ENCODE data around the gene C8B. TPM values are rescaled to one million over a fixed set of nuclear protein-coding genes. Genes with fewer than 3 reads are reported as not detected.

Gene C8B
- polyA plus RNA-seq, 1 donor from 2014 or later, result not detected

DNA sequence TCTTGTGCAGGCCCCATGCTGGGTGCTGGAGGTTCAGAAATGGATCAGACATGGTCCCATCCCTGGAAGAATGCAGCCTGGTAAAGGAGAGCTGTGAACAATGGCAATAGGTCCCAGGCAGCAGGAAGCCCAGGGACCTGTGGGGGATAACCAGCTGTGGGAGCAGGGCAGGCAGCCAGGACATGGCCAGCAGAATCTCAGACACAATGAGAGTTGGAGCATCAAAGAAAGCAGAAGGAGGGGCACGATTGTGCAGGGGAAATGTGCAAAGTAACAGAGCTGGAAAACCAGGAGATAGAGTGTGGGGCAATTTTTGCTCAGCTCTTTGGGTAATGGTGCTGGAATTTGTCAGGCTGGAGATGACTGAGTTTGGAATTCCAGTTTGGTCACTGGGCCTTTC is 44.3 kb downstream of the C8B start:
- Histone ChIP-seq H3K4me3 (ENCODE audit: low read length) (no peak overlapping the region), H3K4me2 (ENCODE audit: low read length) (no peak overlapping the region), H3K9me2 (ENCODE audit: insufficient read depth, low read length) (no peaks in the 10 kb centered on the region), H3K79me2 (replicated peaks; ENCODE audit: insufficient read depth, low read length) (no peaks in the 10 kb centered on the region), H4K20me1 (ENCODE audit: insufficient read depth) (no peaks in the 10 kb centered on the region), H3K27me3 (ENCODE audit: insufficient read depth, low read depth, low read length) (no peaks in the 10 kb centered on the region), H2AFZ (ENCODE audit: low read depth, low read length) (no peak overlapping the region), H3K9me3 (ENCODE audit: low read length) (no peaks in the 10 kb centered on the region), H3K36me3 (ENCODE audit: insufficient read depth, low read length) (no peaks in the 10 kb centered on the region), H3K9ac (ENCODE audit: low read length) (no peak overlapping the region), H3F3A (ENCODE audit: insufficient read depth, low read length, poor library complexity, severe bottlenecking) (no peaks in the 10 kb centered on the region), H3K27ac (ENCODE audit: low read length) (no peak overlapping the region)
- TF ChIP-seq, protein P1, sequence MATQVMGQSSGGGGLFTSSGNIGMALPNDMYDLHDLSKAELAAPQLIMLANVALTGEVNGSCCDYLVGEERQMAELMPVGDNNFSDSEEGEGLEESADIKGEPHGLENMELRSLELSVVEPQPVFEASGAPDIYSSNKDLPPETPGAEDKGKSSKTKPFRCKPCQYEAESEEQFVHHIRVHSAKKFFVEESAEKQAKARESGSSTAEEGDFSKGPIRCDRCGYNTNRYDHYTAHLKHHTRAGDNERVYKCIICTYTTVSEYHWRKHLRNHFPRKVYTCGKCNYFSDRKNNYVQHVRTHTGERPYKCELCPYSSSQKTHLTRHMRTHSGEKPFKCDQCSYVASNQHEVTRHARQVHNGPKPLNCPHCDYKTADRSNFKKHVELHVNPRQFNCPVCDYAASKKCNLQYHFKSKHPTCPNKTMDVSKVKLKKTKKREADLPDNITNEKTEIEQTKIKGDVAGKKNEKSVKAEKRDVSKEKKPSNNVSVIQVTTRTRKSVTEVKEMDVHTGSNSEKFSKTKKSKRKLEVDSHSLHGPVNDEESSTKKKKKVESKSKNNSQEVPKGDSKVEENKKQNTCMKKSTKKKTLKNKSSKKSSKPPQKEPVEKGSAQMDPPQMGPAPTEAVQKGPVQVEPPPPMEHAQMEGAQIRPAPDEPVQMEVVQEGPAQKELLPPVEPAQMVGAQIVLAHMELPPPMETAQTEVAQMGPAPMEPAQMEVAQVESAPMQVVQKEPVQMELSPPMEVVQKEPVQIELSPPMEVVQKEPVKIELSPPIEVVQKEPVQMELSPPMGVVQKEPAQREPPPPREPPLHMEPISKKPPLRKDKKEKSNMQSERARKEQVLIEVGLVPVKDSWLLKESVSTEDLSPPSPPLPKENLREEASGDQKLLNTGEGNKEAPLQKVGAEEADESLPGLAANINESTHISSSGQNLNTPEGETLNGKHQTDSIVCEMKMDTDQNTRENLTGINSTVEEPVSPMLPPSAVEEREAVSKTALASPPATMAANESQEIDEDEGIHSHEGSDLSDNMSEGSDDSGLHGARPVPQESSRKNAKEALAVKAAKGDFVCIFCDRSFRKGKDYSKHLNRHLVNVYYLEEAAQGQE (IDR thresholded peaks at IDR 0.05; ENCODE audit: borderline replicate concordance), result no peak
- no peak for TF ChIP-seq MXI1 (conservative IDR thresholded peaks at IDR 0.05; ENCODE audit: poor library complexity, severe bottlenecking)
- TF ChIP-seq RAD21 (conservative IDR thresholded peaks at IDR 0.05), result no peak
- TF ChIP-seq POLR2AphosphoS5 (IDR thresholded peaks at IDR 0.05), result no peak
- TF ChIP-seq SMC3 (conservative IDR thresholded peaks at IDR 0.05; ENCODE audit: poor library complexity), result no peak
- TF ChIP-seq EZH2 (IDR thresholded peaks at IDR 0.05; ENCODE audit: borderline replicate concordance, insufficient read depth, low read length, poor library complexity, severe bottlenecking), result no peak
- TF ChIP-seq EP300 (conservative IDR thresholded peaks at IDR 0.05; ENCODE audit: poor library complexity, severe bottlenecking), result no peak
- no peak for TF ChIP-seq TAF1 (IDR thresholded peaks at IDR 0.05; ENCODE audit: low read depth)
- TF ChIP-seq, protein P2, sequence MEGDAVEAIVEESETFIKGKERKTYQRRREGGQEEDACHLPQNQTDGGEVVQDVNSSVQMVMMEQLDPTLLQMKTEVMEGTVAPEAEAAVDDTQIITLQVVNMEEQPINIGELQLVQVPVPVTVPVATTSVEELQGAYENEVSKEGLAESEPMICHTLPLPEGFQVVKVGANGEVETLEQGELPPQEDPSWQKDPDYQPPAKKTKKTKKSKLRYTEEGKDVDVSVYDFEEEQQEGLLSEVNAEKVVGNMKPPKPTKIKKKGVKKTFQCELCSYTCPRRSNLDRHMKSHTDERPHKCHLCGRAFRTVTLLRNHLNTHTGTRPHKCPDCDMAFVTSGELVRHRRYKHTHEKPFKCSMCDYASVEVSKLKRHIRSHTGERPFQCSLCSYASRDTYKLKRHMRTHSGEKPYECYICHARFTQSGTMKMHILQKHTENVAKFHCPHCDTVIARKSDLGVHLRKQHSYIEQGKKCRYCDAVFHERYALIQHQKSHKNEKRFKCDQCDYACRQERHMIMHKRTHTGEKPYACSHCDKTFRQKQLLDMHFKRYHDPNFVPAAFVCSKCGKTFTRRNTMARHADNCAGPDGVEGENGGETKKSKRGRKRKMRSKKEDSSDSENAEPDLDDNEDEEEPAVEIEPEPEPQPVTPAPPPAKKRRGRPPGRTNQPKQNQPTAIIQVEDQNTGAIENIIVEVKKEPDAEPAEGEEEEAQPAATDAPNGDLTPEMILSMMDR (IDR thresholded peaks at IDR 0.05; ENCODE audit: poor library complexity, severe bottlenecking), result no peak

DNA sequence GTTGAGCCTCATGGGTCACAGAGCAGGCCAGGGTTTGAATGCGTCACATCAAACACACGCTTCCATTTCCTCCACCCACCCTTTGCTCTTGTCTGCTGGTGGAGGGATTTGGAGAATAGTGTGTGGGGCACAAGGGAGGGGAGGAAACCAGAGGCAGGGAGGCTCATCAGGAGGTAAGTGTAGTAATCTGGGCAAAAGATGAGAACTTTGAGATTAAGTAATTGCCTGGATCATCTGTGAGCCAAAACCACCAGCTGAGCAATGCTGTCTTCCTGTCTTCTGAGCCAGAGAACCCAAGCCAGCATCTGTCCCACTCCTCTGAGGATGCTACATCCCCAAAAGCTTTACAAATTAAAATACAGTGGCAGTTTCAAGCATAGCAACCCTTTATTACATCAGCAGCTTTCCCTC is 45.2 kb downstream of the C8B start:
- Histone ChIP-seq H3K4me2 (ENCODE audit: low read length) (no peak overlapping the region), H3F3A (ENCODE audit: insufficient read depth, low read length, poor library complexity, severe bottlenecking) (no peaks in the 10 kb centered on the region), H2AFZ (ENCODE audit: low read depth, low read length) (no peak overlapping the region), H3K9me3 (ENCODE audit: low read length) (no peaks in the 10 kb centered on the region), H3K9ac (ENCODE audit: low read length) (no peak overlapping the region), H3K27me3 (ENCODE audit: insufficient read depth, low read depth, low read length) (no peaks in the 10 kb centered on the region), H3K27ac (ENCODE audit: low read length) (no peak overlapping the region), H3K36me3 (ENCODE audit: insufficient read depth, low read length) (no peaks in the 10 kb centered on the region), H3K79me2 (replicated peaks; ENCODE audit: insufficient read depth, low read length) (no peaks in the 10 kb centered on the region), H3K4me3 (ENCODE audit: low read length) (no peak overlapping the region), H4K20me1 (ENCODE audit: insufficient read depth) (no peaks in the 10 kb centered on the region), H3K9me2 (ENCODE audit: insufficient read depth, low read length) (no peaks in the 10 kb centered on the region)
- TF ChIP-seq TAF1 (IDR thresholded peaks at IDR 0.05; ENCODE audit: low read depth), result no peak
- TF ChIP-seq SMC3 (conservative IDR thresholded peaks at IDR 0.05; ENCODE audit: poor library complexity), result no peak
- TF ChIP-seq, protein P1 (IDR thresholded peaks at IDR 0.05; ENCODE audit: borderline replicate concordance), result no peak
- TF ChIP-seq MXI1 (conservative IDR thresholded peaks at IDR 0.05; ENCODE audit: poor library complexity, severe bottlenecking), result no peak
- no peak for TF ChIP-seq RAD21 (conservative IDR thresholded peaks at IDR 0.05)
- TF ChIP-seq, protein P2 (IDR thresholded peaks at IDR 0.05; ENCODE audit: poor library complexity, severe bottlenecking), result no peak
- no peak for TF ChIP-seq POLR2AphosphoS5 (IDR thresholded peaks at IDR 0.05)
- no peak for TF ChIP-seq EP300 (conservative IDR thresholded peaks at IDR 0.05; ENCODE audit: poor library complexity, severe bottlenecking)
- no peak for TF ChIP-seq EZH2 (IDR thresholded peaks at IDR 0.05; ENCODE audit: borderline replicate concordance, insufficient read depth, low read length, poor library complexity, severe bottlenecking)
